PC-9 (cell line): ENCODE data around the gene TTLL8.

Experiments
- CTCF ChIP-seq: fragments of 200-600 bp; sonication (generic); conservative IDR thresholded peaks from 2 replicates; pipeline ENCODE4 v1.6.1; 2017; ENCODE audit warnings: mixed run types, antibody characterized with exemption, mild to moderate bottlenecking, moderate library complexity
- EZH2 ChIP-seq: fragments of 200-600 bp; sonication (generic); IDR thresholded peaks from 2 replicates; pipeline ENCODE4 v1.8.0; 2017; ENCODE audit warnings: antibody characterized with exemption, low read depth

GRCh38 chr22:49991167-49991566, 66.9 kb downstream of the TTLL8 start:
- TF ChIP-seq CTCF (no peak), EZH2 (no peak)
